Calu3 (cell line): Measurements from ENCODE around the gene DOCK11. TPM values are rescaled to one million over a fixed set of nuclear protein-coding genes. Genes with fewer than 3 reads are reported as not detected.
"Not testable (repeated sequence)": the region's sequence is repeated elsewhere in the genome, so short reads cannot be mapped to it uniquely, and the experiment has no call there.

Experiments
- BruUV-seq: library from RNA; stranded (reverse); fragments of 400-500 nt; replicated peaks from 2 replicates; lab custom pipeline; 2021; lab: Mats Ljungman, UMichigan
- CTCF ChIA-PET: fragments of 300-600 bp; sonication (Branson Sonifier 250); formaldehyde crosslinking; loops from one replicate; lab custom pipeline; 2022; ENCODE audit warnings: antibody characterized with exemption; lab: Charles Lee
- DNase-seq: peaks from one replicate; pipeline ENCODE4 v3.0.0; 2022
- H3K27ac Mint-ChIP-seq: one replicate; pipeline ENCODE4 v1.8.0; 2022; ENCODE audit warnings: mixed read lengths; ENCODE audit not compliant: unreplicated experiment
- H3K27me3 Mint-ChIP-seq: one replicate; pipeline ENCODE4 v1.8.0; 2022; ENCODE audit warnings: mixed read lengths; ENCODE audit not compliant: unreplicated experiment
- H3K36me3 Mint-ChIP-seq: one replicate; pipeline ENCODE4 v1.8.0; 2022; ENCODE audit warnings: mild to moderate bottlenecking, moderate library complexity, mixed read lengths; ENCODE audit not compliant: insufficient read depth, unreplicated experiment
- H3K4me1 Mint-ChIP-seq: one replicate; pipeline ENCODE4 v1.8.0; 2022; ENCODE audit warnings: mild to moderate bottlenecking, low read depth, mixed read lengths; ENCODE audit not compliant: unreplicated experiment
- H3K4me3 Mint-ChIP-seq: one replicate; pipeline ENCODE4 v1.8.0; 2022; ENCODE audit warnings: mild to moderate bottlenecking, low read depth, moderate library complexity, mixed read lengths; ENCODE audit not compliant: unreplicated experiment
- H3K9me3 Mint-ChIP-seq: one replicate; pipeline ENCODE4 v1.8.0; 2022; ENCODE audit warnings: low read depth, mixed read lengths; ENCODE audit not compliant: unreplicated experiment
- CTCF ChIP-seq: fragments of 200-600 bp; IDR thresholded peaks from one replicate; pipeline ENCODE4 v1.8.0; 2022; ENCODE audit warnings: antibody characterized with exemption; ENCODE audit not compliant: unreplicated experiment
- intact Hi-C: fragments of 100-400 bp; cut with micrococcal nuclease; formaldehyde crosslinking; loops from one replicate; pipeline ENCODE4 v1.10.0; 2022; ENCODE audit not compliant: unreplicated experiment
- total RNA-seq: library from RNA; stranded (reverse); gene quantifications from 2 replicates; pipeline ENCODE4 v1.2.3, GENCODE V29; 2022

The DOCK11 gene
- total RNA-seq, 1 experiment from 2014 or later: 1.9 TPM

GRCh38 chrX:118702741-118703140, 207.1 kb downstream of the DOCK11 start:
- CTCF ChIA-PET: no interaction called here
- no peaks in the 10 kb centered on the region for H3K36me3 Mint-ChIP-seq
- no peak overlapping the region for H3K4me3 Mint-ChIP-seq
- no peak overlapping the region for H3K27ac Mint-ChIP-seq
- no TSS peak for BruUV-seq
- no peaks in the 10 kb centered on the region for H3K4me1 Mint-ChIP-seq
- no peaks in the 10 kb centered on the region for H3K9me3 Mint-ChIP-seq
- no peak for DNase-seq
- intact Hi-C loops: no loop called here
- no peaks in the 10 kb centered on the region for H3K27me3 Mint-ChIP-seq
- no peak for TF ChIP-seq CTCF

GRCh38 chrX:118706681-118707080, 211.1 kb downstream of the DOCK11 start:
- Mint-ChIP-seq H3K27me3 (no peaks in the 10 kb centered on the region), H3K27ac (no peak overlapping the region), H3K36me3 (no peaks in the 10 kb centered on the region), H3K4me3 (no peak overlapping the region), H3K9me3 (no peaks in the 10 kb centered on the region), H3K4me1 (no peaks in the 10 kb centered on the region)
- DNase-seq: no peak
- TF ChIP-seq CTCF: no peak
- CTCF ChIA-PET: interaction anchor here (0.7 kb wide), 1 partner anchor 267 kb away, joined by 4 read pairs; no protein-coding TSS in a partner anchor
- no TSS peak for BruUV-seq
- intact Hi-C loops: no loop called here

- no peaks in the 10 kb centered on the region for H3K4me1 Mint-ChIP-seq
- H3K36me3 Mint-ChIP-seq: no peaks in the 10 kb centered on the region
- no peaks in the 10 kb centered on the region for H3K9me3 Mint-ChIP-seq
- TF ChIP-seq CTCF: no peak
- intact Hi-C loops: no loop called here
- DNase-seq: no peak
- BruUV-seq: no TSS peak
- H3K4me3 Mint-ChIP-seq: no peak overlapping the region
- no peak overlapping the region for H3K27ac Mint-ChIP-seq
- CTCF ChIA-PET: no interaction called here
- H3K27me3 Mint-ChIP-seq: no peaks in the 10 kb centered on the region
Observed at GRCh38 chrX:118714521-118714920, 218.9 kb downstream of the DOCK11 start.

GRCh38 chrX:118715917-118716316, 220.3 kb downstream of the DOCK11 start:
- intact Hi-C loops, H3K4me1 Mint-ChIP-seq, DNase-seq, H3K9me3 Mint-ChIP-seq, H3K4me3 Mint-ChIP-seq, H3K36me3 Mint-ChIP-seq, BruUV-seq, H3K27ac Mint-ChIP-seq, H3K27me3 Mint-ChIP-seq: not testable (repeated sequence)
- CTCF ChIA-PET: interaction anchor here (0.7 kb wide), 1 partner anchor 9 kb away, joined by 4 read pairs; no protein-coding TSS in a partner anchor

- CTCF ChIA-PET, H3K9me3 Mint-ChIP-seq, H3K4me3 Mint-ChIP-seq, intact Hi-C loops, H3K27ac Mint-ChIP-seq, H3K4me1 Mint-ChIP-seq, DNase-seq, H3K27me3 Mint-ChIP-seq, H3K36me3 Mint-ChIP-seq, BruUV-seq: not testable (repeated sequence)
Observed at GRCh38 chrX:118716833-118717232, 221.2 kb downstream of the DOCK11 start.
